ENCODE measurements around the gene CTSA. TPM values are rescaled to one million over a fixed set of nuclear protein-coding genes. Genes with fewer than 3 reads are reported as not detected.

CTSA gene
- total RNA-seq, 1 donor from 2014 or later: 310 TPM

GRCh38 chr20:45886590-45887345, 4.4 kb upstream of the CTSA start:
- peaks cover 12% of the 10 kb centered on the region for H3K36me3 Mint-ChIP-seq (ENCODE audit: unreplicated experiment)
- H3K4me1 Mint-ChIP-seq (ENCODE audit: unreplicated experiment): peaks cover 24% of the 10 kb centered on the region
- H3K4me3 Mint-ChIP-seq (ENCODE audit: unreplicated experiment): no peak overlapping the region
- H3K9me3 Mint-ChIP-seq (ENCODE audit: unreplicated experiment): no peaks in the 10 kb centered on the region
- H3K27ac Mint-ChIP-seq (ENCODE audit: unreplicated experiment): no peak overlapping the region
- no peak for DNase-seq (ENCODE audit: extremely low spot score, unreplicated experiment)
- no peaks in the 10 kb centered on the region for H3K27me3 Mint-ChIP-seq (ENCODE audit: unreplicated experiment)
- no peak for TF ChIP-seq CTCF (IDR thresholded peaks at IDR 0.05)

GRCh38 chr20:45887346-45887715, 3.8 kb upstream of the CTSA start, which contains the start of gene SPATA25:
SPATA25 (minus strand) TSS chr20:45887622; CDS start chr20:45887590, 32 bp downstream.
- no peak within 1 kb of the TSS for H3K4me3 Mint-ChIP-seq (ENCODE audit: unreplicated experiment)

GRCh38 chr20:45888681-45889080, 2.5 kb upstream of the CTSA start:
- TF ChIP-seq CTCF (IDR thresholded peaks at IDR 0.05): no peak
- Mint-ChIP-seq H3K27ac (ENCODE audit: unreplicated experiment) (no peak overlapping the region), H3K4me3 (ENCODE audit: unreplicated experiment) (no peak overlapping the region), H3K9me3 (ENCODE audit: unreplicated experiment) (no peaks in the 10 kb centered on the region), H3K27me3 (ENCODE audit: unreplicated experiment) (no peaks in the 10 kb centered on the region), H3K4me1 (ENCODE audit: unreplicated experiment) (peaks cover 28% of the 10 kb centered on the region), H3K36me3 (ENCODE audit: unreplicated experiment) (peaks cover 2% of the 10 kb centered on the region)
- no peak for DNase-seq (ENCODE audit: extremely low spot score, unreplicated experiment)

More at GRCh38 chr20:45887346-45887715, 3.8 kb upstream of the CTSA start, which contains the start of gene SPATA25:
- peaks cover 10% of the 10 kb centered on the region for H3K36me3 Mint-ChIP-seq (ENCODE audit: unreplicated experiment)
- H3K9me3 Mint-ChIP-seq (ENCODE audit: unreplicated experiment): no peaks in the 10 kb centered on the region
- no peaks in the 10 kb centered on the region for H3K27me3 Mint-ChIP-seq (ENCODE audit: unreplicated experiment)
- no peak for TF ChIP-seq CTCF (IDR thresholded peaks at IDR 0.05)
- H3K27ac Mint-ChIP-seq (ENCODE audit: unreplicated experiment): no peak within 1 kb of the TSS
- no peak for DNase-seq (ENCODE audit: extremely low spot score, unreplicated experiment)
- peaks cover 24% of the 10 kb centered on the region for H3K4me1 Mint-ChIP-seq (ENCODE audit: unreplicated experiment)

- Mint-ChIP-seq H3K4me3 (ENCODE audit: unreplicated experiment) (peak overlapping the region; percentile 88), H3K27me3 (ENCODE audit: unreplicated experiment) (no peaks in the 10 kb centered on the region), H3K9me3 (ENCODE audit: unreplicated experiment) (no peaks in the 10 kb centered on the region), H3K4me1 (ENCODE audit: unreplicated experiment) (peaks cover 22% of the 10 kb centered on the region), H3K36me3 (ENCODE audit: unreplicated experiment) (peaks cover 8% of the 10 kb centered on the region), H3K27ac (ENCODE audit: unreplicated experiment) (peak overlapping the region; percentile 93)
- DNase-seq (ENCODE audit: extremely low spot score, unreplicated experiment): peak; percentile 94
- TF ChIP-seq CTCF (IDR thresholded peaks at IDR 0.05): peak; percentile 84
Measured at GRCh38 chr20:45890077-45890984, 804 bp upstream of the CTSA start.

Measured in osteocyte (in vitro differentiated cells).